Measurements from ENCODE around the gene CACNG8. TPM values are rescaled to one million over a fixed set of nuclear protein-coding genes. Genes with fewer than 3 reads are reported as not detected.

The CACNG8 gene
- polyA plus RNA-seq, 1 donor (not counting 4 experiments of a cell fraction or from before 2014, with no cell fraction given): not detected

GRCh38 chr19:53916004-53916403, 46.7 kb upstream of the CACNG8 start:
- dilution Hi-C loops (cut with MboI; ENCODE audit: extremely low pct_ligation_motif_present, low sequenced_read_pairs): no loop called here
- no peaks in the 10 kb centered on the region for H3K27me3 ChIP-seq (ENCODE audit: control insufficient read depth, extremely low read depth, insufficient read depth, low read length)
- no peaks in the 10 kb centered on the region for H3K36me3 ChIP-seq (ENCODE audit: control insufficient read depth in 2 of 2, extremely low read depth in 1 of 2, insufficient read depth in 2 of 2, low read length in 2 of 2)
- FAIRE-seq (no peak), DNase-seq (ENCODE audit: low read depth, low spot score) (no peak)
- H3K79me2 ChIP-seq (ENCODE audit: control insufficient read depth, insufficient read depth, low read length): no peaks in the 10 kb centered on the region
- H2AFZ ChIP-seq (ENCODE audit: control insufficient read depth, low read length): no peak overlapping the region
- H3K27ac ChIP-seq (ENCODE audit: control insufficient read depth, insufficient read depth, low read length): no peak overlapping the region
- H3K9me1 ChIP-seq (ENCODE audit: control insufficient read depth, extremely low read depth, insufficient read depth, low read length): no peaks in the 10 kb centered on the region
- H3K9ac ChIP-seq (ENCODE audit: control insufficient read depth, extremely low read depth, insufficient read depth, low read length): no peak overlapping the region
- TF ChIP-seq CTCF (optimal IDR thresholded peaks at IDR 0.05 in 1 of 3, IDR thresholded peaks at IDR 0.05 in 1 of 3, conservative IDR thresholded peaks at IDR 0.05 in 1 of 3; ENCODE audit: extremely low read depth in 1 of 3, insufficient read depth in 2 of 3, low read length in 3 of 3): no peak
- H3K4me2 ChIP-seq (ENCODE audit: control insufficient read depth, extremely low read depth, insufficient read depth, low read depth, low read length): no peak overlapping the region
- no peak overlapping the region for H3K4me3 ChIP-seq (ENCODE audit: control insufficient read depth in 2 of 3, extremely low read depth in 1 of 3, insufficient read depth in 2 of 3, low read depth in 1 of 3, low read length in 3 of 3)
- no peaks in the 10 kb centered on the region for H3K9me3 ChIP-seq (ENCODE audit: control insufficient read depth, low read depth, low read length)
- H4K20me1 ChIP-seq (ENCODE audit: control insufficient read depth, extremely low read depth, insufficient read depth, low read length): no peaks in the 10 kb centered on the region
- H3K4me1 ChIP-seq (ENCODE audit: control insufficient read depth, extremely low read depth, insufficient read depth, low read length): no peaks in the 10 kb centered on the region

- DNase-seq (ENCODE audit: low read depth, low spot score): no peak
- FAIRE-seq: no peak
- no peaks in the 10 kb centered on the region for H3K36me3 ChIP-seq (ENCODE audit: control insufficient read depth in 2 of 2, extremely low read depth in 1 of 2, insufficient read depth in 2 of 2, low read length in 2 of 2)
- TF ChIP-seq CTCF (optimal IDR thresholded peaks at IDR 0.05 in 1 of 3, IDR thresholded peaks at IDR 0.05 in 1 of 3, conservative IDR thresholded peaks at IDR 0.05 in 1 of 3; ENCODE audit: extremely low read depth in 1 of 3, insufficient read depth in 2 of 3, low read length in 3 of 3): no peak
- H3K4me3 ChIP-seq (ENCODE audit: control insufficient read depth in 2 of 3, extremely low read depth in 1 of 3, insufficient read depth in 2 of 3, low read depth in 1 of 3, low read length in 3 of 3): no peak overlapping the region
- H3K9me1 ChIP-seq (ENCODE audit: control insufficient read depth, extremely low read depth, insufficient read depth, low read length): no peaks in the 10 kb centered on the region
- H3K27me3 ChIP-seq (ENCODE audit: control insufficient read depth, extremely low read depth, insufficient read depth, low read length): no peaks in the 10 kb centered on the region
- no peak overlapping the region for H3K4me2 ChIP-seq (ENCODE audit: control insufficient read depth, extremely low read depth, insufficient read depth, low read depth, low read length)
- H3K9ac ChIP-seq (ENCODE audit: control insufficient read depth, extremely low read depth, insufficient read depth, low read length): no peak overlapping the region
- no peaks in the 10 kb centered on the region for H3K9me3 ChIP-seq (ENCODE audit: control insufficient read depth, low read depth, low read length)
- H4K20me1 ChIP-seq (ENCODE audit: control insufficient read depth, extremely low read depth, insufficient read depth, low read length): no peaks in the 10 kb centered on the region
- H3K79me2 ChIP-seq (ENCODE audit: control insufficient read depth, insufficient read depth, low read length): no peaks in the 10 kb centered on the region
- H3K27ac ChIP-seq (ENCODE audit: control insufficient read depth, insufficient read depth, low read length): no peak overlapping the region
- H3K4me1 ChIP-seq (ENCODE audit: control insufficient read depth, extremely low read depth, insufficient read depth, low read length): no peaks in the 10 kb centered on the region
- dilution Hi-C loops (cut with MboI; ENCODE audit: extremely low pct_ligation_motif_present, low sequenced_read_pairs): no loop called here
- no peak overlapping the region for H2AFZ ChIP-seq (ENCODE audit: control insufficient read depth, low read length)
These were observed 45.4 kb upstream of the CACNG8 start for GRCh38 chr19:53917356-53917755.
